H9 (cell line): Measurements from ENCODE around the gene HNRNPCL4. TPM values are rescaled to one million over a fixed set of nuclear protein-coding genes. Genes with fewer than 3 reads are reported as not detected.
"Not testable (repeated sequence)": the region's sequence is repeated elsewhere in the genome, so short reads cannot be mapped to it uniquely, and the experiment has no call there.

Experiments used
- DNase-seq: peaks from one replicate; pipeline ENCODE4 v3.0.0-alpha.2; 2017
- H2AFZ ChIP-seq: one replicate; pipeline ENCODE4 v1.6.1; 2013; ENCODE audit warnings: mild to moderate bottlenecking, low read length, control low read depth, moderate library complexity
- H2AK5ac ChIP-seq: 2 replicates; pipeline ENCODE4 v1.6.1; 2013; ENCODE audit warnings: low read length, control low read depth, mixed read lengths; ENCODE audit not compliant: insufficient read length
- H2BK120ac ChIP-seq: one replicate; pipeline ENCODE4 v1.6.1; 2013; ENCODE audit warnings: low read depth, mild to moderate bottlenecking, low read length, control low read depth, inconsistent platforms; ENCODE audit not compliant: poor library complexity, severe bottlenecking
- H2BK12ac ChIP-seq: 2 replicates; pipeline ENCODE4 v1.6.1; 2013; ENCODE audit warnings: low read length, control low read depth, mixed read lengths, low read depth; ENCODE audit not compliant: insufficient read length
- H2BK15ac ChIP-seq: 2 replicates; pipeline ENCODE4 v1.6.1; 2013; ENCODE audit warnings: low read depth, low read length, control low read depth
- H2BK20ac ChIP-seq: one replicate; pipeline ENCODE4 v1.6.1; 2013; ENCODE audit warnings: low read depth, mild to moderate bottlenecking, low read length, control low read depth, inconsistent platforms; ENCODE audit not compliant: poor library complexity, severe bottlenecking
- H2BK5ac ChIP-seq: 2 replicates; pipeline ENCODE4 v1.6.1; 2013; ENCODE audit warnings: low read length, control low read depth, mixed read lengths; ENCODE audit not compliant: insufficient read length
- H3K14ac ChIP-seq: 2 replicates; pipeline ENCODE4 v1.6.1; 2013; ENCODE audit warnings: low read length, control low read depth; ENCODE audit not compliant: insufficient read depth
- H3K18ac ChIP-seq: 2 replicates; pipeline ENCODE4 v1.6.1; 2013; ENCODE audit warnings: low read depth, mild to moderate bottlenecking, mixed read lengths, low read length, control low read depth; ENCODE audit not compliant: insufficient read length
- H3K23ac ChIP-seq: 2 replicates; pipeline ENCODE4 v1.6.1; 2013; ENCODE audit warnings: low read length, control low read depth, mixed read lengths, low read depth; ENCODE audit not compliant: insufficient read length
- H3K23me2 ChIP-seq: 2 replicates; pipeline ENCODE4 v1.6.1; 2013; ENCODE audit warnings: low read depth, mild to moderate bottlenecking, mixed read lengths, low read length, control low read depth; ENCODE audit not compliant: insufficient read length, poor library complexity, severe bottlenecking
- H3K27ac ChIP-seq: 2 replicates; pipeline ENCODE4 v1.5.1; 2013; ENCODE audit warnings: low read length, control low read depth, mixed read lengths, low read depth; ENCODE audit not compliant: insufficient read length
- H3K27me3 ChIP-seq: 2 replicates; pipeline ENCODE4 v1.6.1; 2013; ENCODE audit warnings: low read length, control low read depth, inconsistent platforms; ENCODE audit not compliant: insufficient read depth
- H3K4ac ChIP-seq: 2 replicates; pipeline ENCODE4 v1.6.1; 2013; ENCODE audit warnings: low read depth, mild to moderate bottlenecking, control low read depth, inconsistent platforms, low read length, moderate library complexity
- H3K4me1 ChIP-seq: 2 replicates; pipeline ENCODE4 v1.6.1; 2013; ENCODE audit warnings: low read length, control low read depth, inconsistent platforms; ENCODE audit not compliant: insufficient read depth
- H3K4me2 ChIP-seq: 2 replicates; pipeline ENCODE4 v1.6.1; 2013; ENCODE audit warnings: low read length, control low read depth, mixed read lengths; ENCODE audit not compliant: insufficient read length, insufficient read depth
- H3K56ac ChIP-seq: 2 replicates; pipeline ENCODE4 v1.6.1; 2013; ENCODE audit warnings: low read depth, mild to moderate bottlenecking, mixed read lengths, low read length, control low read depth; ENCODE audit not compliant: insufficient read length
- H3K79me1 ChIP-seq: 2 replicates; pipeline ENCODE4 v1.6.1; 2013; ENCODE audit warnings: low read depth, mild to moderate bottlenecking, moderate library complexity, low read length, control low read depth, inconsistent platforms; ENCODE audit not compliant: insufficient read depth, poor library complexity, severe bottlenecking
- H3K79me2 ChIP-seq: 2 replicates; pipeline ENCODE4 v1.6.1; 2013; ENCODE audit warnings: low read length, control low read depth, inconsistent platforms; ENCODE audit not compliant: insufficient read depth
- H3K9ac ChIP-seq: 2 replicates; pipeline ENCODE4 v1.6.1; 2013; ENCODE audit warnings: low read length, control low read depth, mixed read lengths; ENCODE audit not compliant: insufficient read length; ENCODE audit errors: extremely low read depth
- H3K9me3 ChIP-seq: one replicate; pipeline ENCODE4 v1.6.1; 2013; ENCODE audit warnings: low read depth, low read length, inconsistent platforms; ENCODE audit not compliant: control insufficient read depth
- H3T11ph ChIP-seq: one replicate; pipeline ENCODE4 v1.6.1; 2013; ENCODE audit warnings: mild to moderate bottlenecking, low read length, control low read depth, inconsistent platforms
- H4K20me1 ChIP-seq: one replicate; pipeline ENCODE4 v1.6.1; 2013; ENCODE audit not compliant: control insufficient read depth, insufficient read length, insufficient read depth
- H4K5ac ChIP-seq: 2 replicates; pipeline ENCODE4 v1.6.1; 2013; ENCODE audit warnings: low read depth, mild to moderate bottlenecking, mixed read lengths, low read length, control low read depth; ENCODE audit not compliant: insufficient read length
- H4K8ac ChIP-seq: replicated peaks from 2 replicates; pipeline ENCODE4 v1.6.1; 2013; ENCODE audit warnings: low read length, control low read depth, mixed read lengths, low read depth; ENCODE audit not compliant: insufficient read length
- H4K91ac ChIP-seq: 2 replicates; pipeline ENCODE4 v1.6.1; 2013; ENCODE audit warnings: low read depth, mild to moderate bottlenecking, moderate library complexity, mixed read lengths, low read length, control low read depth; ENCODE audit not compliant: insufficient read length
- H3K27ac Mint-ChIP-seq, 3 experiments: 2 replicates in 2 of 3; 3 replicates in 1 of 3; pipeline ENCODE4 v1.8.0; 2020 to 2021; ENCODE audit warnings: mixed read lengths in 3 of 3, mild to moderate bottlenecking in 1 of 3, moderate library complexity in 1 of 3
- H3K27me3 Mint-ChIP-seq: 2 replicates; pipeline ENCODE4 v1.8.0; 2021; ENCODE audit warnings: low read depth, mild to moderate bottlenecking, moderate library complexity, mixed read lengths
- H3K36me3 Mint-ChIP-seq, 3 experiments: 2 replicates in 2 of 3; 3 replicates in 1 of 3; pipeline ENCODE4 v1.8.0; 2020 to 2021; ENCODE audit warnings: low read depth in 3 of 3, mixed read lengths in 3 of 3; ENCODE audit not compliant: insufficient read depth in 1 of 3
- H3K4me1 Mint-ChIP-seq, 2 experiments: 2 replicates each; pipeline ENCODE4 v1.8.0; 2020; ENCODE audit warnings: mixed read lengths in 2 of 2
- H3K4me3 Mint-ChIP-seq, 2 experiments: 2 replicates in 1 of 2; 3 replicates in 1 of 2; pipeline ENCODE4 v1.8.0; 2020 to 2021; ENCODE audit warnings: mild to moderate bottlenecking in 2 of 2, mixed read lengths in 2 of 2, moderate library complexity in 1 of 2
- H3K9me3 Mint-ChIP-seq, 2 experiments: 2 replicates in 1 of 2; 3 replicates in 1 of 2; pipeline ENCODE4 v1.8.0; 2020; ENCODE audit warnings: mild to moderate bottlenecking in 2 of 2, mixed read lengths in 2 of 2, moderate library complexity in 1 of 2
- WGBS: extraction: QIAGEN DNeasy Blood & Tissue Kit; methylation state at CpG from one replicate; pipeline ENCODE4 v1.1.7; 2013; ENCODE audit warnings: missing lambda C conversion rate, low lambda C conversion rate, mixed read lengths; ENCODE audit not compliant: insufficient read length; ENCODE audit errors: extremely low coverage; 5-methylcytosine and 5-hydroxymethylcytosine counted together
- total RNA-seq: library from RNA; stranded (reverse); gene quantifications from 2 replicates; pipeline ENCODE4 v1.2.1, GENCODE V29; 2021

Gene HNRNPCL4
- total RNA-seq, 1 experiment from 2014 or later = not detected

DNA sequence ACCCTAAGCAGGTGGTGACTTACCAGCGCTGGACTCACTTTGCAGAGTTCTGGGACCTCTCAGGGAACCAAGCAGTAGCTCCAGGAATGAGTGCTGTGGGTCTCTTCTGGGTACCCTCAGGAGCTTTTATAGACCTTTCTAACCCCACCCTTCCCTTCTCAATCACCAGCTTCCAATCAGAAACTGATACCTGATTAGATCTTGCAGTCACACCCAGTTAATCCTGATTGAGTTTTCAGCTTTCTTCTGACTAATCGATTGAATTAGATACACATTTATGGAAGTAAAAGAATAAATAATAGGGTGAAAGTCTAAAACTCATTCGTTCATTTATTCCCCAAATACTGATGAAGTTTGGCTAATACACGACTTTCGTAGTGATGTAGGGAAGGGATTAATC, 35.9 kb upstream of the HNRNPCL4 start, which contains the start of gene PRAMEF13:
Gene PRAMEF13 (minus strand): TSS at position 101 of the 400 bp plus-strand sequence. CDS start 1,820 bp downstream, outside the sequence.
- H2AK5ac ChIP-seq, H3K27me3 Mint-ChIP-seq, DNase-seq, H4K20me1 ChIP-seq, H3K27me3 ChIP-seq, H3K18ac ChIP-seq, H3K9me3 Mint-ChIP-seq, H3K9ac ChIP-seq, H3K14ac ChIP-seq, H3K4ac ChIP-seq, H2BK12ac ChIP-seq, H3K4me2 ChIP-seq, H3K27ac ChIP-seq, H2AFZ ChIP-seq, H2BK15ac ChIP-seq, H3K23me2 ChIP-seq, H3K4me1 ChIP-seq, H3K79me2 ChIP-seq, H3T11ph ChIP-seq, H3K36me3 Mint-ChIP-seq, H3K27ac Mint-ChIP-seq, H3K79me1 ChIP-seq, H2BK5ac ChIP-seq, H4K5ac ChIP-seq, H3K4me3 Mint-ChIP-seq, H3K56ac ChIP-seq, H4K8ac ChIP-seq, H3K23ac ChIP-seq, H2BK120ac ChIP-seq, H3K4me1 Mint-ChIP-seq, H4K91ac ChIP-seq, H3K9me3 ChIP-seq, H2BK20ac ChIP-seq: not testable (repeated sequence)
- no CpG with 5 or more reads among the region's 5 CpGs for WGBS

DNA sequence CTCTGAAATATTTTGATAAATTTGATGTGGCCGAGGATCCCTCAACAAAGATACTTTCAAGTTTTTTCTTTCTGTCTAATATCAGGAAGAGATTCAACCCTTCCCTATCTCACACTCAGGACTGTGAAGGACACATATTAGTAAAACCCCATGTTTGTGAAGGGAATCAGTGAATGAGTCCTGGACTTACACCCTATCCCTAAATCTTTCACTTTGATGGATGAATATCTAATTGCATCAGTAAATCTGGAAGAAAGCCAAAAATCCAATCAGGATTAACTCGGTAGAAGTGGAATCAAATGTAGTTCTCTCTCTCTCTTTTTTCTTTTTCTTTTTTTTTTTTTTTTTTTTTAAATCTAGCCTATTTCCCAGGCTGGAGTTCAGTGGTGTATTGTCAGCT, 6.1 kb upstream of the HNRNPCL4 start, which contains the start of gene PRAMEF9:
Gene PRAMEF9 (plus strand): TSS at position 301 of the 400 bp plus-strand sequence. CDS start 3,433 bp downstream, outside the sequence.
- not testable (repeated sequence) for H3K27ac ChIP-seq, H2BK12ac ChIP-seq, H3K4ac ChIP-seq, H3K4me3 Mint-ChIP-seq, DNase-seq, H2AK5ac ChIP-seq, H2AFZ ChIP-seq, H3K27me3 ChIP-seq, H3K27me3 Mint-ChIP-seq, H3K4me2 ChIP-seq, H3T11ph ChIP-seq, H3K27ac Mint-ChIP-seq, H2BK15ac ChIP-seq, H4K8ac ChIP-seq, H3K23ac ChIP-seq, H2BK20ac ChIP-seq, H4K5ac ChIP-seq, H3K9me3 Mint-ChIP-seq, H4K20me1 ChIP-seq, H3K9me3 ChIP-seq, H3K4me1 ChIP-seq, H4K91ac ChIP-seq, H3K14ac ChIP-seq, H3K18ac ChIP-seq, H3K23me2 ChIP-seq, H2BK120ac ChIP-seq, H3K56ac ChIP-seq, H3K79me1 ChIP-seq, H3K9ac ChIP-seq, H3K4me1 Mint-ChIP-seq, H3K79me2 ChIP-seq, H3K36me3 Mint-ChIP-seq, H2BK5ac ChIP-seq
- WGBS = no CpG with 5 or more reads among the region's 2 CpGs
